DMS 273 treated with DMSO at 0.1 percent for 48 hours (cell line): ENCODE data around the gene ZNF423.

Experiments used
- DNase-seq: peaks from one replicate; lab custom pipeline; 2025; lab: John Stamatoyannopoulos, UW

Gene ZNF423

DNA sequence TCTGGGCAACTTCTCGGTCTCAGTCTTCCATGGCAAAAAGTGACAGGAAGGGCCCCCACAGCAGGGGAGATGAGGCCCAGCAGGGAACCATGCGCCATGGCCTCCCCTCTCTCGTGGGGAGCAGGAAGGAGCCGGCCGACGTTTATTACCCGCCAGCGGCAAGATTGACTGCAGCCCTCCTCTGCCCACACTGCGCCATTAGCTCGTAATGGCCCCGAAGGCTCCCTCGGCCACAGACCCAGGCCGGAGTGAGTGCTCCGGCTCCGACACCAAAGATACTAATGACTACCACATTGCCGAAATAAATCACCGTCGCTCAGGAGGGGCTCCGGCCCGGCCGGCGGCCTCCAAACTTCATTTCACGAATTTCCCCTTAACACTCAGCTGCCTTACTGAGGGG is 255.4 kb downstream of the ZNF423 start:
- no peak for DNase-seq

DNA sequence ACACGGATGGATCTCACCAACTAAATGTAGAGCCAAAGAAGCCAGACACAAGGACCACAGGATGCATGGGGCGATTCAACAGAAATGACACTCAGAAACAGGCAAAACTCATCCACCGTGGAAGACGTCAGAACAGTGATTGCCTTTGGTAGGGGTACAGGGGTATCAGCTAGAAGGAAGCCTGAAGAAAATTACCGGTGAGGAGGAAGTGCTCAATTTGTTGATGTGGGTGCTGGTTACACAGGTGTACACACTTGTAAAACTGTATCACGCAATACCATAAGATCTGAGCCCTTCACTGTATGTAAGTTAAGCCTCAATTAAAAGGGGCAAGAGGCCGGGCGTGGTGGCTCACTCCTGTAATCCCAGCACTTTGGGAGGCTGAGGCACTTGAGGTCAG is 256.2 kb downstream of the ZNF423 start:
- DNase-seq: no peak

DNA sequence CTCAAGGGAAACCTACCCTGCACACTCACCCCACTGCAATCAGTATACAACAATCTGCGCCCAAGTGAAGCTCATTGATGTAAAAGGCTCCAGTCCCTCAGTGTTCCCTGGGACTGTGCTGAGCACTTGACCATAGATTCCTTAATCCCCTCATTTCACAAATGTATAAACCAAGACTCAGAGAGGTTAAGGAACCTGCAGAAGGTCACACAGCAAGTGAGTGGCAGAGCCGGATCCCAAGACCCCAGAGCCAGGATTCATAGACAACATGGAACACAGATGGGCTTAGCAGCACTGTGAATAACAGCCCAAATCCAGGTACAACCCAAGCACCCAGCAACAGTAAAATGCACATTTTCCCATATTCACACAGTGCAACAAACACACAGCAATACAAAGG is 256.6 kb downstream of the ZNF423 start:
- no peak for DNase-seq

DNA sequence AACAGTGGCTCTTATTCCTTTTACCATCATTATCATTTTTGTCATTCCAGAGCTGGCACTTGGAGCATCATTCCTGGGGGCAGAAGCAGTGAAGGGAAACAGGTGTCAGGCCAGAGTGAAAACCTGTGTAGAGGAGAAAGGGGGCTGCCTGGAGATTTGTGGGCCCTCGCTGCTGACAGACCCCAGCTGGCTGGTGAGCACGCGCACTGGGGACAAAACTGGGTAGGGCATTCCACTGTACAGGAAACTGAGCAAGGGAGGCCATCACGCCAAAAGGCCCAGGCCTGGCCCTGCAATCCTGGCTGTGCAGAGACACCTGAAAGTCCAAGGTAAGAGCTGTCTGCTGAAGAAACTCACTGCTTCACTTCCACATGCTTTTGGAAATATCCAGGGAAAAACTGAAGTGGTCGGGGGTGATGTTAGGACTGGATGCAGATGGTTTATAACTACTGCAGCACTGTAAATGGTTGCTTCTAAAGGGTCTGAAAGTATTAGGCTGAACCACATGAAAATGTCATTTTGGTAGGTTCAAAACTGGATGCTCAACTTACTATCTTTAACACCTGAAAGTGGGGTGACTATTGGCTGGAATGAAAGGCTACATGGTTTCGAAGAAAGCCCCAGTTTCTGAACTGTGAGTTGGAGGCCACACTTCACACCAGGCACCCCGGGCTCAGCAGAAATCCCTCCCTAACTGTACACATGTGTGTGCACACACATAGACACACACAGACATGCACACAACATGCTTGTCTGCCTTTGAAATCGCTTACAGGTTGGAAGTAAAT is 257.3 kb downstream of the ZNF423 start:
- DNase-seq: no peak

DNA sequence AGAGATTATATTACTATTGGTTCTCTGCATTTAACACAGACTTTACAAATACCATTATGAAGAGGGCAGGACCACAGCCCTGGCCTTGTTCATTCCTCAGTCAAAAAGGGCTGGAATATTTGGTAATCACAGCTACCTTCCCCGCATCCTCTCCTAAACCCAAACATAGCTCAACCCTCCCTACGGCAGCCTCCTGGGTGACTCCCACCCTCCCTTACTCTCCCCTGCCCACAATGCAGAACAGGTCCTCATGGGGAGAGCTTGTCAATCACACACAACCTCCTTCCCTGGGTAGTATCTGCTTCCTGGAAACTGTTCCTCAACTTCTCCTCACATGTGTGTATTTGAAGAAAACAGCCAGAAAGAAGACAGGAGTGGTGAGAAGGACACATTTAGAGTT is 258.1 kb downstream of the ZNF423 start:
- no peak for DNase-seq

DNA sequence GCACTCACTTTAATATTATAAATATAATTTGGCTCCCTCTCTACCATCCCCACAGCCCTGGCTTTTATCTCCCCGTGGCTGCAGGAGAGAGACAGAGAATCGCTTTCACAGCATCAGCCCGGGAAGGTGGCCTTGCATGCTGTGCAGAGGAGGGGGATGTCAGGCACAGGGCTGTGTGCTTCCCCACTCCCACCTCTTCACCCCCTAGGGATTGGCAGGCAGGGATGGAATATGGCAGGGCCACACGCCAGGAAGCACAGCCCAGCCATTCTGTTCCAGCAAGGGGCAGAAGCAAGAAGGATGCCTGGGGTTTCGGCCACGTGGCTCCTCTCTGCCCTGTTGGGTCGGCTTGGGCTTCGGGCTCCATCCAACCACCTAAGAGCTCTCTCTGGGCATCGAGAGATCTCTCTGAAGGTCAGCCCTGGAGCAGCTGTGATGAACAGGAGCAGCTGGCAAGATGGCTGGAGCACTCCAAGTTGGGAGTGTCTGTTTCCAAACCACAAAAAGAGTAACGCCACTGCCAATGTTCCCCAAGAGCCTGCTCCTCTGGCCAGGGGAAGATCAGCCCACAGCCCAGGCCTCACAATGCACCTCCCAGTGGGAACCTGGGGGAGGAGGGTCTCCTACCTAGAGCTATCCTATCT is 259.1 kb downstream of the ZNF423 start:
- DNase-seq: peak; percentile 5

DNA sequence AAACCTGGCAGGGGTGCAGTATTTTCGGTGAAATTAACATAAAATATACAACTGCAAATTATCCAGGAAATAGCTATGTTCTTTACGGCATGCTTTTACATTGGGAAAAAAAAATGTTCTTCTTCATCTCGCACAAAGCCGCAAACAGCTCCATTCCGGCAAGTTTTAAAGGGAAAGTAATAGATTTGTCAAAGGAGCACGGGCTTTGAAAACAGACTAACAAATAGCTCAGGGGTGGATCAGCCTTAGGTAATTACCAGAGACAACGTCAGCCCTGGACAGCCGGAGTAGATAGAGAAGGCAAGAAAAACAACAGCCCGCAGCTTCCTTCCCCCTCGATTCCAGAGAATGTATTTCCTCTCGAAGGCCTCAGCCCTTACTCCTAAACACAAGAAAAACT is 259.8 kb downstream of the ZNF423 start:
- DNase-seq: no peak

DNA sequence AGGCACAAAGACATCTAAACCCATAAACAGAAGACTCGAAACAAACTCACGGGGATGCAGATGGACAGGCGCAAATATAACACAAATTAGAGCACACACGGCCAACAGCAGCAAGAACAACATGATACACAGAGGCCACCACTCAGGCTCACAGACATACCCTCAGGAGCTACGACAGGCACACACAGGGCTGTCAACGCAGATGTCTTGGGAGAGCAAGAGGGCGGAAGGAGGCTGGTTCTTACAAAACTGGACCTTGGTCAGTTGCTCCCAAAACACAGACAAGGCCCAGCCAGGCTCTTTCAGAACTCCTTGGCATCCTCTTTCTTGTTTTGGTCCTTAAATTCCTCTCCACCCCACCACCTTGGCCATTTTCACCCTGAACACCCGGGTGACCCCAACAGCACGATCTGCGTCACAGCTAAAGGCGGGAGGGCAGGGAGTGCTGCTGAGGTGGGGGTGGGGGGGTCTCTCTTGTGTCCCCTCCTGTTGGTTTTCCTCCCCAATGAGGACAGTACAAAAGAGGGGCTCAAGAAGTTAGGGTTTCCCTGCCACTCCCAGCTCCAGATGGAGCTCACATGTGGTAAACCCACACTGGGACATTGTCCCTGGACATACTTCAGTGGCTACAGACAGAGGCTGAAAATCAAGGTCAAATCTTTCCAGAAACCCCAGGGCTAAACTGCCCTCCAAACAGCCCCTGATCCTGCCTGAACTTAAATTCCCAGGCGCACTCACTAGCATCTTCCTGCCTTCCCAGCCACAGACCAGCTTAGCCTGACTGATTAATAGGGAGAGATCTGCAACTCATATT is 261.0 kb downstream of the ZNF423 start:
- no peak for DNase-seq

DNA sequence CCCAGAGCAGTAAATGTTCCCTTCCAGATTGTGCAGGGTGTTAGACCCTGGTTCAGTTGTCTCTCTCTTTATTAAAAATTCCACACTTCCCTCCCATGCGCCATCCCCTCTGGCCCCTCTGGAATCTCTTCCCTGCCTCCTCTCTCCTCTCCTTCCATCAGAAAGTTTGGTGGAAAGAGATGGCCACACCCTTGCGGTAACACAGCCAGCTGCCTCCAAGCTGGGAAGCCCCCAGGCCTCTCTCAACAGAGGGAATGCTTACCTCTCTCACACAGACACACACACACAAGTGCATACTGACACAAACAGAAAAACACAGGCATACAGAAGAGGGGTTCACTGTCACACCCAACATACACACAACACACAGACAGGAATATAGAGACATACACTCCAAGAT is 261.8 kb downstream of the ZNF423 start:
- DNase-seq: no peak

DNA sequence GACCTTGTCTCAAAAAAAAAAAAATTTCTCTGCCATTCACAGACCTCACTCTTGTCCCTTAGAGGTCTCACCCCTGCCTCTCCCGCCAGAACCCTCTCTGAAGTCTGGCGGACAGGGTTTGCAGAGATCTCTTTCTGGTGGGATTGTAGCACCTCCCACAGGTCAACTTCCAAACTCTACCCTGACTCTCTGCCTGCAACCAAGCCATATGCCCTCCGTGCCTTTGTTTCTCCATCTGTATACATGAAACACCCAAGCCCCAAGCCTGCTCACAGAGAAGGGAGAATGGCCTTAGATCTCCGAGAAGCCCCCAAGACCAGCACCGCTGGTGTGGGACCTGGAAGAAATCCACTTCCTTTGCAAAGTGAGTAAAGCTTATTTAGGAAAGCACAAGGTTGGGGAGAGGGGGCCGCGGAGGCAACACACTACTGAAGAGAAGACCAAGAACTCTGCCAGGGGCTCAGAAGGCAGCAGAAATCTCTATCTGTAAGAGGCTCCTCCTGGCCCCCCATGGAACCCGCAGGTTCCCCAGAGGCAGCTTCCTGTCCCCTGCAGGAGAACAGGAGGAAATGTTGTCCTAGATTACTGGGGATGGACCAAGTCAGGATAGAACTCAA is 262.4 kb downstream of the ZNF423 start:
- DNase-seq: no peak

DNA sequence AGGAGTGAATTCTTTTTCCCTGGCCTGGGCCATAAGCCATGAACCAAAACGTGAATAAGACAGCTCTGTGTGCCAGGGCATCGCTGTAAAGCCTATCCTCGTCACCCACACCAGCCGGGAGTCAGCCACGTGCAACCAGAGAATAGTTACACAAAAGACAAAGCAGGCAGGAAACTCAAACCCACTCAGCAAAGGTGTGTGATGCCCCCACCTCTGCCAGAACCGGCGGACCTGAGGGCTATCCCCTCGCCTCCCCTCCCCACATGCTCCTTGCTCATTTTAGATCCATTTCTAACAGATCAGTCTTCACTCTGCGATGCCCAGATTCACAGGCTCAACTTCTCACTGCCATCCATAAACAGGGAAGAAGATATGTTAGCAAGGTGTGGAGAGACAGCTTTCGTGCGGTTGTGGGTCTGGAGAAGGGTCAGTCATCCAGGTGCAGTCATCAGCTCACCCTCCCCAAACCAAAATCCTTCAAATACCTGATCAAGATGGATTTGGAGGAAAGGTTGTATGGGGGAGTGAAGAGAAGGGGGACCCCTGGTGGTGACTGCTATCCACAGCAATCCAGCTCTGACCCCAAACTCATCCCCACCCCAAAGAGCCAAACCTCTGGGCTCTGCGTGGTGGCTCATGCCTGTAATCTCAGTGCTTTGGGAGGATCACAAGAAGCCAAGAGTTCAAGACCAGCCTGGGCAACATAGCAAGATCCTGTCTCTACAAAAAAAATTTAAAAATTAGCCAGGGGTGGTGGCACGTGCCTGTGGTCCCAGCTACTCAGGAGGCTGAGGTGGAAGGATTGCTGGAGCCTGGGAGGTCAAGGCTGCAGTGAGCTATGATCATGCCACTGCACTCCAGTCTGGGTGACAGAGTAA is 263.1 kb downstream of the ZNF423 start:
- peak; percentile 38 for DNase-seq

DNA sequence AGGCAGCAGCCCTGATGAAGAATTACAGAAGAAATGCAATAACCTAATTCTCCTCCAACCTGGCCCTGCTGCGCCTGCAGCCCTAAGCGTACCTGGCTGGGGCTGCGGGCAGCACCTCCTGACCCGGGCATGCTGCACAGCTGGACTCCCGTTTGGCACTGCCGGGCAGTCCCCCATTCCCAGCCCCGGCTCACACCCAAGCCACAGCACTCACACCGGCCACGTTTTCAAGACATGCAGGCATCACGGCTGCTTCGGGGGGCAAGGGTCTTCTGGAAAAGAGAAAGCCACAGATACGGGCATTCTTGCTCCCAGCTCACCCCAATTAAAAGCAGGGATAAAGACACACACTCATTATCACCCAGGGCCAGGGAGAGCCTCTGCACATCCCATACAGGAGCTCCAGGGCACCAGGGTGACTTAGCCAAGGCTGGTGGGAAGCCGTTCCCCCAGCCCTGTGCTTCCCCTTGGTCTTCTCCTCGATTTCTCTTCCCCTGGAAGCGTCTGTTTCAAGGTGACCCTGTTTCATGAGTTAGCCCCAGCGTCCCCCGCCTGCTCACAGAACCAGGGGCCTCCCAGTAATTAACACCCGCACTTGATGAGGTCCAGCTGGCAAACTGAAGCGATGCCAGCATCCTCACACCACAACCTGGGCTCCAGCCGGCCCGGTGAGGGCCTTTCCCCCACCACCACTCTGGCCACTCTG is 265.6 kb downstream of the ZNF423 start:
- DNase-seq: peak; percentile 37

DNA sequence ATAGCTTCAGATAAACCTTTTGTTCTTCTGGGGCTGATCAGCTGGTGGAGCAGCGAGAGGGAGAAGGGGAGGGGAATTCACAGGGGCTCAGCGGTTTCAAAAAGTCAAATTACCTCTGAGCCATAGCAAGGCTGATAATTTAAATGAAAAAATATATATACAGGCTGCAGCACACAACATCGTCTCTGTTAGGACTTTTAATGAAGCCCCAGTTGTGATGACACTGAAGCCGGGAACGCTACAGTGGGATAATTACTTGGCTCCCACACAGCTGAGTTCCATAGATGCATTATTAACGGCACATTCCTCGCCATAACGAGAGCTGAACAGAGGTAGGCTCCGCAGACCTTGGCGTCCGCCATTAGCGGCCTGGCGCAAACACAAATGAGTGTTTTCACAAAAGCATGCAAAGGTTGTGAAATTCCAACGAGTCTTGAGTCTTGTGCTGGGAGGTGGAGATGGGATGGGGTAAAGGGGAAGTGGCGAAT is 266.3 kb downstream of the ZNF423 start:
- DNase-seq: no peak

DNA sequence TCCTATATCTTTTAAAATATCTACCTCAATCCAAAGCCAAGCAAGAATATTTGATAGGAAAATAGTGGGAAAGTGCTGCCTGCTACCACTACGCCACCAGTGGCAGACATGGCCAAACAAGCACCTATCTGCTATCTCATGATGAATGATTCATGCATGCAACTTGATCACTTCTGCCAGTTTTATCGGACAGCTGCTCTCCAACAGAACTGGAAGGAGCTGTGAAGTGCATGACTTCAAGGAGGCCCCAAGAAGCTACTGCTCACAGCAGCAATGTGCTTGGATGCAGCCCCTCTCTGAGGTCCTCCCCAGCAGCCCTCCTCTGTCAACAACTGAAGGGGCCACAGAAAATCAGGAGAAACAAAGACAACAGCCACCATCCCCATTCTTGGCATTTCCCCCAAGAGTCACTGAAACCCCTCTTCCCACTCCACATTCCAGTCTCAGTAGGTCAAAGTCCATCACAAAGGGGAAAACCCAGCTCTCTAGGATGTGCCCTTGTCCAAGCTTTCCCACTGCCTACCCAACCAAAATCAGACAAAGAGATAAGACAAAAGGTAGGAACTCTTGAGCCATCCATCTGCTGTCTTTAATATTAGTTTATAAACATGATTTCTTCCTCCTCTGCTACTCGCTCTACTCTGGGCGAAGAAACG is 267.1 kb downstream of the ZNF423 start:
- peak; percentile 90 for DNase-seq

DNA sequence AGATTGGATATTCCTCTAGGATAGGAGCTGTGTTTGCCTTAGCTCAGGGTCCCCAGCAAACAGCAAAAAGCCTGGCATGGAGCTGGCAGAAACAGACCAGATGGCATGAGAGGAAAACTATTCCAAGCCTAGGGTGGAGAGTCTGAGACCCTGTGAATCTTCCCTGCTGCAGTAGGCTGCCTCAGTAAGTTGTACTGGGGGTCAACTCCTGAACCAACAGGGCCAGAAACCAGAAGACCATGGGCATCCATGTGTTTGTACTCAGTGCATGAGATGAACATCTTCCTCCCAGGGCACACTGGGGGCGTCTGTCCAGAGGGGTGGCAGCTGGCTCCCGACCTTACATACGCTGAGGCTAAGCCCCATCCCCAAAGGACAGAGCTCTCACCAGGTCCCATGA is 267.9 kb downstream of the ZNF423 start:
- DNase-seq: peak; percentile 73

DNA sequence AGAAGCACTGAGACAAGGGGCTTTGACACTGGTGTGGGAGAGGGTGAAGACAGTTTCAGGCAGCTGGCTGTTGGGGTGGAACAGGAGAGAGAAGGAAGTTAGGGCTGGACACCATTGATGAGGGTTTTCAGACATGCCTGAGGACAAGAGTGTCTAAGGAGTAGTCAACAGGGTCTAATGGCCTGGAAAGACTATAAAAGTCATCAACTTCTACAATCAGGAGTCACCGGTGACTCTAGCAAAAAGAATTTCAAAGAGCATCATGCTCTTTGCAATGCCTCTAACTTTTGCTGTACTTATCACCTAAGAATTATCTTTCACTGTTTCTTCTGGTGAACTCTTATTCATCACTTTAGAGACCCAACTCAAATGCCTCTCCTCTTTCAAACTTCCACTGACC is 268.4 kb downstream of the ZNF423 start:
- no peak for DNase-seq

DNA sequence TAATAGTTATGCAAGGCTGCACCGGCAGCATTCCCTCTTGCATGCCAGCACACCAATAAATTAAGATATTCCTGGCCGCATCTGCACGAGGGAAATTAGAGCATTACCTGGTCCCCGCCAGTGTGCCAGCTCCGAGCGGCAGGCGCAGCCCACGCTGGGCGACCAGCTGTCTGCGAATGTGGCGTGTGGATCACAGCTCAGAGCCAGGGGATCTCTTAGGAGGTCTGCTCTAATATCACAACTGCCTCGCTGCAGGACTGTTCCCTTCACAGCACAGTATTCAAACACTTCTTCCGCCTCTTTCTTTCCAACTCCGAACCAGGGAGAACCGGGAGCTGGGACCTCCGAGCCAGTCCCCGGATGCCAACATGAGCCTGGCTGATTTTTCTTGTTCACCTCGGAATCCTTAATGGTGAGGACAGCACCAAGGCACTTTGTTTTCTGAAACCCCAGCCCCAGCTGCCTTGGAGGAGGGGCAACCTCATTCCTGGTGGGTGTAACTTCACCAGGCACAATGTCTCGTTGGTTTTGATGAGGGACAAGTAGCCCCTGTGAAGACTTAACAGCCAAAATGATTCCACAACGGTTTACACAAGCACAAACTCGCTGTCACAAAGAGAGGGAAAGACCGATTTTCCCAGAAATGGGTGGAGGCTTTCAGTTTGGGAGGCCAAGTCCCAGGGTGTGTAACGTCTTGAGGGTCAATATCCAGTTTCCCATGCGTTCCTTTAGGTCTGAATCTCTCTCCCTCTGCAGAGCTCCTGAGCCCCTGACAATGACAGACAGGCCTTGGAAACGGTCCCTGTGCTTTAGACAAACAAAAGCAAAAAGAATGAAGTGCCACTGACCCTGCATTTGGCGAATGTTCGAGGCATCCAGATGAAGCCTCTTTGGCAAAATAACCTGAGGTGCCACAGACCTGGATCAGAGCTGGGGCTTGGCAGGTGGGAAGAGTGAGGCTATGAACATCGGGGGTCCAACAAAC is 269.2 kb downstream of the ZNF423 start:
- DNase-seq: peak; percentile 82

DNA sequence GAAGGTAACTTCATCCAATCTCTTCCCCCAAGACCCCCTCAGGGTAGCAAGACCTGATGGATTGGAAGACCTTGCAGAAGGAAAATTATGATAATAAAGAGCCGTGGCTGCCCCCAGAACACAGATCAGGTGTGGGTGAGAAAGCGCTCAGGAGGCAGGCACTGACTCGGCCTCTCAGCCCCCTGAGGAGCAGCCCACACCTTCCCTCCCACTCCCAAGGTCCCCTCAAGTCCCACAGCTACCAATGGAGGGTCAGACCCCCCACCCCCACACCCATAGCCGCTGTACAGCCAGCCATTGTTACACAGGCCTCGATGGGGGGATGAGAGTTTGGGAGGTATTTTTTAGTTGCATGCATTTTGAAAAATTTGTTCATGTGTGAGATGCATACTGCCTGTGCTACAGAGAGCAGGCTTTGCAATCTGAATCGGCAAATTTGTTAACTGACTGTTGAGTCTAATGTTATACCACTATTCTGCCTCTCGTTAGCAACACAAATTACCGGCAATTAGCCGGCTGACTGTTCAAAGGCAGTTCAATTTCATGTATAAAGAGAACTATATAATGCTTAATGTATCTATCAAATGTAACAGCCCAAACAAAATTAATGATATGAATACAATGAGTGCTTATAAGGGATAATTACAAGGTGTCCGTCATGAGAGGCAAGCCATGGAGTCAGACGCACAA is 270.6 kb downstream of the ZNF423 start:
- DNase-seq: no peak
